H9 (cell line): Measurements from ENCODE around the gene ZNF200. TPM values are rescaled to one million over a fixed set of nuclear protein-coding genes. Genes with fewer than 3 reads are reported as not detected.

Experiments
- DNase-seq: peaks from one replicate; pipeline ENCODE4 v3.0.0-alpha.2; 2017
- H2AFZ ChIP-seq: one replicate; pipeline ENCODE4 v1.6.1; 2013; ENCODE audit warnings: mild to moderate bottlenecking, low read length, control low read depth, moderate library complexity
- H2AK5ac ChIP-seq: 2 replicates; pipeline ENCODE4 v1.6.1; 2013; ENCODE audit warnings: low read length, control low read depth, mixed read lengths; ENCODE audit not compliant: insufficient read length
- H2BK120ac ChIP-seq: one replicate; pipeline ENCODE4 v1.6.1; 2013; ENCODE audit warnings: low read depth, mild to moderate bottlenecking, low read length, control low read depth, inconsistent platforms; ENCODE audit not compliant: poor library complexity, severe bottlenecking
- H2BK12ac ChIP-seq: 2 replicates; pipeline ENCODE4 v1.6.1; 2013; ENCODE audit warnings: low read length, control low read depth, mixed read lengths, low read depth; ENCODE audit not compliant: insufficient read length
- H2BK15ac ChIP-seq: 2 replicates; pipeline ENCODE4 v1.6.1; 2013; ENCODE audit warnings: low read depth, low read length, control low read depth
- H2BK20ac ChIP-seq: one replicate; pipeline ENCODE4 v1.6.1; 2013; ENCODE audit warnings: low read depth, mild to moderate bottlenecking, low read length, control low read depth, inconsistent platforms; ENCODE audit not compliant: poor library complexity, severe bottlenecking
- H2BK5ac ChIP-seq: 2 replicates; pipeline ENCODE4 v1.6.1; 2013; ENCODE audit warnings: low read length, control low read depth, mixed read lengths; ENCODE audit not compliant: insufficient read length
- H3K14ac ChIP-seq: 2 replicates; pipeline ENCODE4 v1.6.1; 2013; ENCODE audit warnings: low read length, control low read depth; ENCODE audit not compliant: insufficient read depth
- H3K18ac ChIP-seq: 2 replicates; pipeline ENCODE4 v1.6.1; 2013; ENCODE audit warnings: low read depth, mild to moderate bottlenecking, mixed read lengths, low read length, control low read depth; ENCODE audit not compliant: insufficient read length
- H3K23ac ChIP-seq: 2 replicates; pipeline ENCODE4 v1.6.1; 2013; ENCODE audit warnings: low read length, control low read depth, mixed read lengths, low read depth; ENCODE audit not compliant: insufficient read length
- H3K23me2 ChIP-seq: 2 replicates; pipeline ENCODE4 v1.6.1; 2013; ENCODE audit warnings: low read depth, mild to moderate bottlenecking, mixed read lengths, low read length, control low read depth; ENCODE audit not compliant: insufficient read length, poor library complexity, severe bottlenecking
- H3K27ac ChIP-seq: 2 replicates; pipeline ENCODE4 v1.5.1; 2013; ENCODE audit warnings: low read length, control low read depth, mixed read lengths, low read depth; ENCODE audit not compliant: insufficient read length
- H3K27me3 ChIP-seq: 2 replicates; pipeline ENCODE4 v1.6.1; 2013; ENCODE audit warnings: low read length, control low read depth, inconsistent platforms; ENCODE audit not compliant: insufficient read depth
- H3K4ac ChIP-seq: 2 replicates; pipeline ENCODE4 v1.6.1; 2013; ENCODE audit warnings: low read depth, mild to moderate bottlenecking, control low read depth, inconsistent platforms, low read length, moderate library complexity
- H3K4me1 ChIP-seq: 2 replicates; pipeline ENCODE4 v1.6.1; 2013; ENCODE audit warnings: low read length, control low read depth, inconsistent platforms; ENCODE audit not compliant: insufficient read depth
- H3K4me2 ChIP-seq: 2 replicates; pipeline ENCODE4 v1.6.1; 2013; ENCODE audit warnings: low read length, control low read depth, mixed read lengths; ENCODE audit not compliant: insufficient read length, insufficient read depth
- H3K56ac ChIP-seq: 2 replicates; pipeline ENCODE4 v1.6.1; 2013; ENCODE audit warnings: low read depth, mild to moderate bottlenecking, mixed read lengths, low read length, control low read depth; ENCODE audit not compliant: insufficient read length
- H3K79me1 ChIP-seq: 2 replicates; pipeline ENCODE4 v1.6.1; 2013; ENCODE audit warnings: low read depth, mild to moderate bottlenecking, moderate library complexity, low read length, control low read depth, inconsistent platforms; ENCODE audit not compliant: insufficient read depth, poor library complexity, severe bottlenecking
- H3K79me2 ChIP-seq: 2 replicates; pipeline ENCODE4 v1.6.1; 2013; ENCODE audit warnings: low read length, control low read depth, inconsistent platforms; ENCODE audit not compliant: insufficient read depth
- H3K9ac ChIP-seq: 2 replicates; pipeline ENCODE4 v1.6.1; 2013; ENCODE audit warnings: low read length, control low read depth, mixed read lengths; ENCODE audit not compliant: insufficient read length; ENCODE audit errors: extremely low read depth
- H3K9me3 ChIP-seq: one replicate; pipeline ENCODE4 v1.6.1; 2013; ENCODE audit warnings: low read depth, low read length, inconsistent platforms; ENCODE audit not compliant: control insufficient read depth
- H3T11ph ChIP-seq: one replicate; pipeline ENCODE4 v1.6.1; 2013; ENCODE audit warnings: mild to moderate bottlenecking, low read length, control low read depth, inconsistent platforms
- H4K20me1 ChIP-seq: one replicate; pipeline ENCODE4 v1.6.1; 2013; ENCODE audit not compliant: control insufficient read depth, insufficient read length, insufficient read depth
- H4K5ac ChIP-seq: 2 replicates; pipeline ENCODE4 v1.6.1; 2013; ENCODE audit warnings: low read depth, mild to moderate bottlenecking, mixed read lengths, low read length, control low read depth; ENCODE audit not compliant: insufficient read length
- H4K8ac ChIP-seq: replicated peaks from 2 replicates; pipeline ENCODE4 v1.6.1; 2013; ENCODE audit warnings: low read length, control low read depth, mixed read lengths, low read depth; ENCODE audit not compliant: insufficient read length
- H4K91ac ChIP-seq: 2 replicates; pipeline ENCODE4 v1.6.1; 2013; ENCODE audit warnings: low read depth, mild to moderate bottlenecking, moderate library complexity, mixed read lengths, low read length, control low read depth; ENCODE audit not compliant: insufficient read length
- H3K27ac Mint-ChIP-seq, 3 experiments: 2 replicates in 2 of 3; 3 replicates in 1 of 3; pipeline ENCODE4 v1.8.0; 2020 to 2021; ENCODE audit warnings: mixed read lengths in 3 of 3, mild to moderate bottlenecking in 1 of 3, moderate library complexity in 1 of 3
- H3K27me3 Mint-ChIP-seq: 2 replicates; pipeline ENCODE4 v1.8.0; 2021; ENCODE audit warnings: low read depth, mild to moderate bottlenecking, moderate library complexity, mixed read lengths
- H3K36me3 Mint-ChIP-seq, 3 experiments: 2 replicates in 2 of 3; 3 replicates in 1 of 3; pipeline ENCODE4 v1.8.0; 2020 to 2021; ENCODE audit warnings: low read depth in 3 of 3, mixed read lengths in 3 of 3; ENCODE audit not compliant: insufficient read depth in 1 of 3
- H3K4me1 Mint-ChIP-seq, 2 experiments: 2 replicates each; pipeline ENCODE4 v1.8.0; 2020; ENCODE audit warnings: mixed read lengths in 2 of 2
- H3K4me3 Mint-ChIP-seq, 2 experiments: 2 replicates in 1 of 2; 3 replicates in 1 of 2; pipeline ENCODE4 v1.8.0; 2020 to 2021; ENCODE audit warnings: mild to moderate bottlenecking in 2 of 2, mixed read lengths in 2 of 2, moderate library complexity in 1 of 2
- H3K9me3 Mint-ChIP-seq, 2 experiments: 2 replicates in 1 of 2; 3 replicates in 1 of 2; pipeline ENCODE4 v1.8.0; 2020; ENCODE audit warnings: mild to moderate bottlenecking in 2 of 2, mixed read lengths in 2 of 2, moderate library complexity in 1 of 2
- WGBS: extraction: QIAGEN DNeasy Blood & Tissue Kit; methylation state at CpG from one replicate; pipeline ENCODE4 v1.1.7; 2013; ENCODE audit warnings: missing lambda C conversion rate, low lambda C conversion rate, mixed read lengths; ENCODE audit not compliant: insufficient read length; ENCODE audit errors: extremely low coverage; 5-methylcytosine and 5-hydroxymethylcytosine counted together
- total RNA-seq: library from RNA; stranded (reverse); gene quantifications from 2 replicates; pipeline ENCODE4 v1.2.1, GENCODE V29; 2021
- TF ChIP-seq, protein P1 (sequence below): fragments of 200-600 bp; sonication (generic); conservative IDR thresholded peaks from 3 replicates; pipeline ENCODE4 v1.8.0; 2021; ENCODE audit warnings: antibody characterized with exemption, mild to moderate bottlenecking

The ZNF200 gene
- total RNA-seq, 1 experiment from 2014 or later, result 14.9 TPM

DNA sequence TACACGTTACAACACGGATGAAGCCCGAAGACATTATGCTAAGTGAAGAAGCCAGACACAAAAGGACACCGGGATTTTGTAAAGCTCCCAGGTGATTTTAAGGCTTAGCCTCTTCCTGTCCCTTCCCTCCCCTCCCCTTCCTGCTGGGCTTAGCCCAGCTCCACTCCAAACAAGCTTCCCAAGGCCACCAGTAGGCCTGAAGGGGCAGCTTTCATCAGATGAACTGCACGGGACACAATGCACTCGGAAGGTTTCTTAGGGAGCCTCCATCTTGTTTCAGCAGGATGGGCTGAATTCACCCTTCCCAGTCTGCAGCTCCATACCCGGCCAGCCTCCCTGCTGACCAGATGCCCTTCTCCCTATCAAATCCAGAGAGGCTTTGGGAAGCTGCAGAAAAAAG, 11.0 kb upstream of the ZNF200 start:
- Histone ChIP-seq H3K9ac (no peak overlapping the region), H3K79me2 (no peaks in the 10 kb centered on the region), H3K18ac (no peak overlapping the region), H4K91ac (no peak overlapping the region), H3K4me2 (no peak overlapping the region), H2BK12ac (no peak overlapping the region), H3K79me1 (no peaks in the 10 kb centered on the region), H4K5ac (no peak overlapping the region), H3T11ph (no peak overlapping the region), H2AFZ (no peak overlapping the region), H3K4ac (no peak overlapping the region), H3K23ac (no peak overlapping the region), H2BK20ac (no peak overlapping the region), H3K23me2 (no peaks in the 10 kb centered on the region), H3K14ac (no peak overlapping the region), H4K8ac (no peak overlapping the region), H4K20me1 (no peaks in the 10 kb centered on the region), H2BK5ac (no peak overlapping the region), H3K4me1 (no peaks in the 10 kb centered on the region), H2BK120ac (no peak overlapping the region), H3K27ac (no peak overlapping the region), H3K9me3 (no peaks in the 10 kb centered on the region), H3K27me3 (no peaks in the 10 kb centered on the region), H3K56ac (no peak overlapping the region), H2AK5ac (no peak overlapping the region), H2BK15ac (no peak overlapping the region)
- Mint-ChIP-seq H3K27me3 (peaks cover 21% of the 10 kb centered on the region), H3K27ac (no peak overlapping the region), H3K9me3 (peaks cover 73 to 80% of the 10 kb centered on the region in 2 experiments), H3K4me1 (no peaks in the 10 kb centered on the region), H3K4me3 (no peak overlapping the region), H3K36me3 (peaks cover 0 to 4% (median 0%) of the 10 kb centered on the region in 3 experiments; a peak in 3 of 7 replicates)
- DNase-seq, result no peak
- no CpG with 5 or more reads among the region's 7 CpGs for WGBS
- TF ChIP-seq, protein P1, sequence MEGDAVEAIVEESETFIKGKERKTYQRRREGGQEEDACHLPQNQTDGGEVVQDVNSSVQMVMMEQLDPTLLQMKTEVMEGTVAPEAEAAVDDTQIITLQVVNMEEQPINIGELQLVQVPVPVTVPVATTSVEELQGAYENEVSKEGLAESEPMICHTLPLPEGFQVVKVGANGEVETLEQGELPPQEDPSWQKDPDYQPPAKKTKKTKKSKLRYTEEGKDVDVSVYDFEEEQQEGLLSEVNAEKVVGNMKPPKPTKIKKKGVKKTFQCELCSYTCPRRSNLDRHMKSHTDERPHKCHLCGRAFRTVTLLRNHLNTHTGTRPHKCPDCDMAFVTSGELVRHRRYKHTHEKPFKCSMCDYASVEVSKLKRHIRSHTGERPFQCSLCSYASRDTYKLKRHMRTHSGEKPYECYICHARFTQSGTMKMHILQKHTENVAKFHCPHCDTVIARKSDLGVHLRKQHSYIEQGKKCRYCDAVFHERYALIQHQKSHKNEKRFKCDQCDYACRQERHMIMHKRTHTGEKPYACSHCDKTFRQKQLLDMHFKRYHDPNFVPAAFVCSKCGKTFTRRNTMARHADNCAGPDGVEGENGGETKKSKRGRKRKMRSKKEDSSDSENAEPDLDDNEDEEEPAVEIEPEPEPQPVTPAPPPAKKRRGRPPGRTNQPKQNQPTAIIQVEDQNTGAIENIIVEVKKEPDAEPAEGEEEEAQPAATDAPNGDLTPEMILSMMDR, result no peak
